PC-3 (cell line): ENCODE measurements around the gene WDFY3. TPM values are rescaled to one million over a fixed set of nuclear protein-coding genes. Genes with fewer than 3 reads are reported as not detected.

Source experiments
- ATAC-seq: fragments of 200-7000 bp; cut with Tn5 transposase; 2 replicates; pipeline ENCODE4 v1.9.1; 2020; ENCODE audit warnings: mild to moderate bottlenecking, moderate library complexity
- BruUV-seq: library from RNA; stranded (reverse); fragments of 400-500 nt; replicated peaks from 2 replicates; lab custom pipeline; 2021; lab: Mats Ljungman, UMichigan
- CTCF ChIA-PET: fragments of 300-600 bp; sonication (Branson Sonifier 250); formaldehyde crosslinking; loops from one replicate; lab custom pipeline; 2022; ENCODE audit warnings: antibody characterized with exemption; lab: Charles Lee
- POLR2A ChIA-PET: fragments of 300-600 bp; sonication (Branson Sonifier 250); formaldehyde crosslinking; loops from one replicate; lab custom pipeline; 2022; ENCODE audit warnings: antibody characterized with exemption; ENCODE audit not compliant: unreplicated experiment; lab: Charles Lee
- DNase-seq: peaks from one replicate; pipeline ENCODE4 v3.0.0-alpha.2; 2015
- H2AFZ ChIP-seq: fragments of 300-600 bp; sonication (generic); 2 replicates; pipeline ENCODE4 v1.6.0; 2016; ENCODE audit warnings: antibody characterized with exemption, low read length
- H3F3A ChIP-seq: fragments of 300-600 bp; sonication (generic); one replicate; pipeline ENCODE4 v1.6.0; 2017; ENCODE audit warnings: antibody characterized with exemption, low read length, control low read depth, mild to moderate bottlenecking; ENCODE audit not compliant: unreplicated experiment
- H3K27ac ChIP-seq: fragments of 300-600 bp; sonication (generic); 2 replicates; pipeline ENCODE4 v1.5.1; 2016; ENCODE audit warnings: mild to moderate bottlenecking, low read length
- H3K27me3 ChIP-seq: fragments of 300-600 bp; sonication (generic); 2 replicates; pipeline ENCODE4 v1.6.1; 2016; ENCODE audit warnings: low read length, mixed read lengths
- H3K36me3 ChIP-seq: fragments of 300-600 bp; sonication (generic); 2 replicates; pipeline ENCODE4 v1.6.1; 2016; ENCODE audit warnings: low read depth, mixed run types, low read length, mixed read lengths
- H3K4me1 ChIP-seq: fragments of 300-600 bp; sonication (generic); 2 replicates; pipeline ENCODE4 v1.5.1; 2016; ENCODE audit warnings: low read length; ENCODE audit not compliant: insufficient read depth
- H3K4me2 ChIP-seq: fragments of 300-600 bp; sonication (generic); 2 replicates; pipeline ENCODE4 v1.6.0; 2016; ENCODE audit warnings: low read length
- H3K4me3 ChIP-seq: fragments of 300-600 bp; sonication (generic); 2 replicates; pipeline ENCODE4 v1.5.1; 2016; ENCODE audit warnings: mild to moderate bottlenecking, low read length, mixed read lengths
- H3K79me2 ChIP-seq: fragments of 300-600 bp; sonication (generic); 2 replicates; pipeline ENCODE4 v1.6.1; 2017; ENCODE audit warnings: low read length, mixed read lengths
- H3K9ac ChIP-seq: fragments of 300-600 bp; sonication (generic); 2 replicates; pipeline ENCODE4 v1.6.0; 2016; ENCODE audit warnings: mild to moderate bottlenecking, low read length
- H3K9me2 ChIP-seq: fragments of 300-600 bp; sonication (generic); replicated peaks from 2 replicates; pipeline ENCODE4 v1.6.1; 2016; ENCODE audit warnings: mixed run types, low read length, mixed read lengths
- H3K9me3 ChIP-seq: fragments of 300-600 bp; sonication (generic); 2 replicates; pipeline ENCODE4 v1.6.1; 2016; ENCODE audit warnings: low read length, mixed read lengths
- H4K20me1 ChIP-seq: fragments of 300-600 bp; sonication (generic); 2 replicates; pipeline ENCODE4 v1.6.1; 2016; ENCODE audit warnings: low read length, mixed read lengths
- CTCF ChIP-seq: fragments of 300-600 bp; sonication (generic); conservative IDR thresholded peaks from 2 replicates; pipeline ENCODE4 v1.5.1; 2017; ENCODE audit warnings: antibody characterized with exemption, low read depth, mild to moderate bottlenecking, low read length
- EZH2 ChIP-seq: fragments of 300-600 bp; sonication (generic); IDR thresholded peaks from one replicate; pipeline ENCODE4 v1.6.1; 2017; ENCODE audit warnings: antibody characterized with exemption, mild to moderate bottlenecking, low read length; ENCODE audit not compliant: unreplicated experiment
- EZH2phosphoT487 ChIP-seq: fragments of 300-600 bp; sonication (generic); IDR thresholded peaks from 2 replicates; pipeline ENCODE4 v1.6.1; 2018; ENCODE audit warnings: mild to moderate bottlenecking, antibody characterized with exemption, low read length, borderline replicate concordance
- intact Hi-C: fragments of 100-400 bp; cut with micrococcal nuclease; formaldehyde crosslinking; loops from 2 replicates; pipeline ENCODE4 v1.9.0; 2023
- total RNA-seq: library from RNA; depleted of rRNA; stranded (reverse); fragments of >200 nt; gene quantifications from 2 replicates; pipeline ENCODE4 v1.2.3, GENCODE V29; 2014

WDFY3 gene
- total RNA-seq, 1 experiment from 2014 or later = 23.1 TPM

- Histone ChIP-seq H3K27me3 (no peaks in the 10 kb centered on the region), H3K9me3 (no peaks in the 10 kb centered on the region), H3K9ac (no peak overlapping the region), H3K27ac (no peak overlapping the region), H3K79me2 (no peaks in the 10 kb centered on the region), H3K4me3 (no peak overlapping the region), H3K9me2 (no peaks in the 10 kb centered on the region), H4K20me1 (no peaks in the 10 kb centered on the region), H3F3A (no peaks in the 10 kb centered on the region), H2AFZ (no peak overlapping the region), H3K4me1 (peaks cover 10% of the 10 kb centered on the region), H3K36me3 (peaks cover 8% of the 10 kb centered on the region; the same call in 1 of the 2 replicates), H3K4me2 (no peak overlapping the region)
- ATAC-seq (no peak), DNase-seq (no peak)
- intact Hi-C loops = no loop called here
- ChIA-PET CTCF (no interaction called here), POLR2A (no interaction called here)
- no TSS peak for BruUV-seq
- TF ChIP-seq EZH2phosphoT487 (no peak), CTCF (no peak), EZH2 (no peak)
Observed at GRCh38 chr4:84680956-84681355, 285.5 kb downstream of the WDFY3 start.

- no peak for TF ChIP-seq EZH2phosphoT487
- DNase-seq = no peak
- ChIA-PET POLR2A (no interaction called here), CTCF (no interaction called here)
- Histone ChIP-seq H3K9me2 (no peaks in the 10 kb centered on the region), H3K4me1 (peaks cover 12% of the 10 kb centered on the region), H3K4me2 (no peak overlapping the region), H4K20me1 (no peaks in the 10 kb centered on the region), H3F3A (no peaks in the 10 kb centered on the region), H3K9ac (no peak overlapping the region), H2AFZ (no peak overlapping the region), H3K79me2 (no peaks in the 10 kb centered on the region), H3K36me3 (peaks cover 8% of the 10 kb centered on the region; the same call in 1 of the 2 replicates), H3K9me3 (no peaks in the 10 kb centered on the region), H3K4me3 (no peak overlapping the region), H3K27me3 (no peaks in the 10 kb centered on the region), H3K27ac (no peak overlapping the region)
- intact Hi-C loops = no loop called here
- BruUV-seq = no TSS peak
- ATAC-seq = no peak
Observed at GRCh38 chr4:84678976-84679744, 287.3 kb downstream of the WDFY3 start.

- Histone ChIP-seq H3K9me3 (no peaks in the 10 kb centered on the region), H4K20me1 (no peaks in the 10 kb centered on the region), H3K79me2 (no peaks in the 10 kb centered on the region), H3K9ac (no peak overlapping the region), H3K36me3 (peaks cover 8% of the 10 kb centered on the region; the same call in 1 of the 2 replicates), H3F3A (no peaks in the 10 kb centered on the region), H3K4me2 (no peak overlapping the region), H2AFZ (no peak overlapping the region), H3K27me3 (no peaks in the 10 kb centered on the region), H3K9me2 (no peaks in the 10 kb centered on the region), H3K27ac (no peak overlapping the region), H3K4me1 (peaks cover 23% of the 10 kb centered on the region), H3K4me3 (no peak overlapping the region)
- BruUV-seq = no TSS peak
- TF ChIP-seq EZH2phosphoT487 (no peak), CTCF (no peak), EZH2 (no peak)
- no peak for ATAC-seq
- ChIA-PET CTCF (no interaction called here), POLR2A (no interaction called here)
- intact Hi-C loops = no loop called here
- no peak for DNase-seq
Observed at GRCh38 chr4:84677995-84678394, 288.5 kb downstream of the WDFY3 start.
